ENCODE measurements around the gene LARGE1. TPM values are rescaled to one million over a fixed set of nuclear protein-coding genes. Genes with fewer than 3 reads are reported as not detected.
A peak's percentile ranks its signal among the peaks of the same experiment; 100 is the strongest.

The LARGE1 gene
- polyA plus RNA-seq, 6 donors from 2014 or later: 3.6 to 9.5 (median 5.6) TPM

- ATAC-seq (ENCODE audit: low read depth in 2 of 2): no peak
- H3K27me3 Mint-ChIP-seq: no peaks in the 10 kb centered on the region
- no peak overlapping the region for H3K4me3 Mint-ChIP-seq
- peaks cover 24 to 32% of the 10 kb centered on the region in 2 donors for H3K36me3 Mint-ChIP-seq
- DNase-seq: no peak
- H3K27ac Mint-ChIP-seq: no peak overlapping the region
- H3K4me1 Mint-ChIP-seq: peaks cover 0 to 3% (median 3%) of the 10 kb centered on the region in 3 donors
- no peaks in the 10 kb centered on the region for H3K9me3 Mint-ChIP-seq
Observed at GRCh38 chr22:33341611-33342010, 578.7 kb downstream of the LARGE1 start.

GRCh38 chr22:33337524-33337923 is 582.8 kb downstream of the LARGE1 start:
- H3K27ac Mint-ChIP-seq: no peak overlapping the region
- H3K4me1 Mint-ChIP-seq: peaks cover 4 to 7% (median 5%) of the 10 kb centered on the region in 3 donors
- ATAC-seq (ENCODE audit: low read depth in 2 of 2) (no peak), DNase-seq (no peak)
- peaks cover 37 to 42% of the 10 kb centered on the region in 2 donors for H3K36me3 Mint-ChIP-seq
- H3K4me3 Mint-ChIP-seq: no peak overlapping the region
- peaks cover 0 to 12% (median 4%) of the 10 kb centered on the region in 7 donors for H3K9me3 Mint-ChIP-seq
- H3K27me3 Mint-ChIP-seq: no peaks in the 10 kb centered on the region

GRCh38 chr22:33335611-33336279 is 584.5 kb downstream of the LARGE1 start:
- H3K4me1 Mint-ChIP-seq: peaks cover 13 to 20% (median 15%) of the 10 kb centered on the region in 3 donors
- DNase-seq (no peak), ATAC-seq (ENCODE audit: low read depth in 2 of 2) (no peak)
- H3K4me3 Mint-ChIP-seq: no peak overlapping the region
- H3K36me3 Mint-ChIP-seq: peaks cover 39 to 55% of the 10 kb centered on the region in 2 donors
- peaks cover 6 to 21% (median 9%) of the 10 kb centered on the region in 7 donors for H3K9me3 Mint-ChIP-seq
- H3K27ac Mint-ChIP-seq: peak overlapping the region in 1 of 6 donors; percentile 53
- H3K27me3 Mint-ChIP-seq: no peaks in the 10 kb centered on the region

- peak overlapping the region; percentile 16 to 88 (median 79) for H3K27ac Mint-ChIP-seq
- no peak for ATAC-seq (ENCODE audit: low read depth in 2 of 2)
- peaks cover 18 to 37% (median 27%) of the 10 kb centered on the region in 3 donors for H3K4me1 Mint-ChIP-seq
- no peaks in the 10 kb centered on the region for H3K27me3 Mint-ChIP-seq
- H3K4me3 Mint-ChIP-seq: peak overlapping the region in 2 of 8 donors; percentile 15 to 48
- no peak for DNase-seq
- peaks cover 34 to 43% of the 10 kb centered on the region in 2 donors for H3K36me3 Mint-ChIP-seq
- H3K9me3 Mint-ChIP-seq: peaks cover 6 to 21% (median 9%) of the 10 kb centered on the region in 7 donors
Observed at GRCh38 chr22:33332538-33332937, 587.7 kb downstream of the LARGE1 start.

GRCh38 chr22:33331017-33331416 is 589.3 kb downstream of the LARGE1 start:
- Mint-ChIP-seq H3K36me3 (peaks cover 30 to 43% of the 10 kb centered on the region in 2 donors), H3K27me3 (no peaks in the 10 kb centered on the region), H3K9me3 (peaks cover 6 to 21% (median 9%) of the 10 kb centered on the region in 7 donors), H3K4me1 (peaks cover 25 to 52% (median 40%) of the 10 kb centered on the region in 3 donors), H3K4me3 (no peak overlapping the region), H3K27ac (peak overlapping the region in 2 of 6 donors; percentile 7 to 33)
- no peak for ATAC-seq (ENCODE audit: low read depth in 2 of 2)
- DNase-seq: no peak

- H3K36me3 Mint-ChIP-seq: peaks cover 26 to 38% of the 10 kb centered on the region in 2 donors
- H3K4me3 Mint-ChIP-seq: no peak overlapping the region
- H3K27ac Mint-ChIP-seq: peak overlapping the region in 1 of 6 donors; percentile 7
- ATAC-seq (ENCODE audit: low read depth in 2 of 2) (no peak), DNase-seq (no peak)
- H3K9me3 Mint-ChIP-seq: peaks cover 6 to 21% (median 9%) of the 10 kb centered on the region in 7 donors
- H3K4me1 Mint-ChIP-seq: peaks cover 30 to 57% (median 45%) of the 10 kb centered on the region in 3 donors
- H3K27me3 Mint-ChIP-seq: no peaks in the 10 kb centered on the region
Observed at GRCh38 chr22:33330534-33330933, 589.7 kb downstream of the LARGE1 start.

GRCh38 chr22:33329398-33329797 is 590.9 kb downstream of the LARGE1 start:
- Mint-ChIP-seq H3K9me3 (peaks cover 6 to 20% (median 9%) of the 10 kb centered on the region in 7 donors), H3K36me3 (peaks cover 23 to 27% of the 10 kb centered on the region in 2 donors), H3K27ac (peak overlapping the region in 4 of 6 donors; percentile 22 to 66 (median 46)), H3K4me1 (peaks cover 36 to 68% (median 53%) of the 10 kb centered on the region in 3 donors), H3K27me3 (no peaks in the 10 kb centered on the region), H3K4me3 (no peak overlapping the region)
- ATAC-seq (ENCODE audit: low read depth in 2 of 2) (no peak), DNase-seq (no peak)

GRCh38 chr22:33328789-33329296 is 591.4 kb downstream of the LARGE1 start:
- no peak for DNase-seq
- Mint-ChIP-seq H3K36me3 (peaks cover 23 to 25% of the 10 kb centered on the region in 2 donors), H3K4me1 (peaks cover 36 to 72% (median 53%) of the 10 kb centered on the region in 3 donors), H3K4me3 (no peak overlapping the region), H3K27me3 (no peaks in the 10 kb centered on the region), H3K9me3 (peaks cover 6 to 19% (median 9%) of the 10 kb centered on the region in 7 donors), H3K27ac (peak overlapping the region in 3 of 6 donors; percentile 64 to 74 (median 66))
- ATAC-seq (ENCODE audit: low read depth in 2 of 2): no peak

GRCh38 chr22:33327348-33327860 is 592.9 kb downstream of the LARGE1 start:
- ATAC-seq (ENCODE audit: low read depth in 2 of 2) (no peak), DNase-seq (no peak)
- peak overlapping the region in 1 of 8 donors; percentile 63 for H3K4me3 Mint-ChIP-seq
- H3K27me3 Mint-ChIP-seq: no peaks in the 10 kb centered on the region
- peaks cover 3 to 9% (median 6%) of the 10 kb centered on the region in 7 donors for H3K9me3 Mint-ChIP-seq
- H3K4me1 Mint-ChIP-seq: peaks cover 36 to 66% (median 48%) of the 10 kb centered on the region in 3 donors
- peak overlapping the region in 5 of 6 donors; percentile 59 to 98 (median 94) for H3K27ac Mint-ChIP-seq
- H3K36me3 Mint-ChIP-seq: peaks cover 19% of the 10 kb centered on the region in 2 donors

- no peaks in the 10 kb centered on the region for H3K27me3 Mint-ChIP-seq
- H3K36me3 Mint-ChIP-seq: peaks cover 12% of the 10 kb centered on the region in 2 donors
- peak overlapping the region; percentile 85 to 99 (median 94) for H3K27ac Mint-ChIP-seq
- no peak for DNase-seq
- ATAC-seq (ENCODE audit: low read depth in 2 of 2): no peak
- H3K4me1 Mint-ChIP-seq: peaks cover 29 to 63% (median 41%) of the 10 kb centered on the region in 3 donors
- peak overlapping the region in 6 of 8 donors; percentile 53 to 70 (median 66) for H3K4me3 Mint-ChIP-seq
- H3K9me3 Mint-ChIP-seq: peaks cover 0 to 2% (median 2%) of the 10 kb centered on the region in 7 donors
Observed at GRCh38 chr22:33326540-33327295, 593.6 kb downstream of the LARGE1 start.

GRCh38 chr22:33325232-33326004 is 594.9 kb downstream of the LARGE1 start:
- Mint-ChIP-seq H3K36me3 (peaks cover 8 to 10% of the 10 kb centered on the region in 2 donors), H3K27me3 (no peaks in the 10 kb centered on the region), H3K4me3 (peak overlapping the region in 7 of 8 donors; percentile 15 to 82 (median 69)), H3K9me3 (no peaks in the 10 kb centered on the region), H3K4me1 (peaks cover 32 to 68% (median 51%) of the 10 kb centered on the region in 3 donors), H3K27ac (peak overlapping the region; percentile 85 to 98 (median 94))
- peak; percentile 60 for DNase-seq
- ATAC-seq (ENCODE audit: low read depth in 2 of 2): peak; percentile 96

- Mint-ChIP-seq H3K27me3 (no peaks in the 10 kb centered on the region), H3K36me3 (peaks cover 15 to 20% of the 10 kb centered on the region in 2 donors), H3K27ac (peak overlapping the region in 4 of 6 donors; percentile 26 to 88 (median 84)), H3K4me3 (no peak overlapping the region), H3K4me1 (peaks cover 37 to 64% (median 48%) of the 10 kb centered on the region in 3 donors), H3K9me3 (no peaks in the 10 kb centered on the region)
- no peak for ATAC-seq (ENCODE audit: low read depth in 2 of 2)
- DNase-seq: no peak
Observed at GRCh38 chr22:33324228-33324627, 596.0 kb downstream of the LARGE1 start.
